GM19240 (cell line): Measurements from ENCODE around the gene DBI.

Experiments used
- DNase-seq: peaks from one replicate; pipeline ENCODE4 v3.0.0; 2011; ENCODE audit warnings: low spot score; ENCODE audit not compliant: insufficient read length

DBI gene

GRCh38 chr2:119366649-119367471 lies at the start of gene DBI, which contains the start of gene C2orf76:
Gene DBI (plus strand): TSS chr2:119366977. CDS start chr2:119367052, 75 bp downstream.
Gene C2orf76 (minus strand): TSS chr2:119366834. CDS start chr2:119339959, 26,875 bp downstream.
- peak; percentile 80 for DNase-seq

- DNase-seq, result no peak
Measured at GRCh38 chr2:119317554-119317953, 49.2 kb upstream of the DBI start.

GRCh38 chr2:119319593-119319992 lies 47.2 kb upstream of the DBI start:
- no peak for DNase-seq

GRCh38 chr2:119323459-119323858 lies 43.3 kb upstream of the DBI start:
- no peak for DNase-seq

- DNase-seq, result no peak
Measured at GRCh38 chr2:119324685-119325270, 42.0 kb upstream of the DBI start.

GRCh38 chr2:119326938-119327337 lies 39.8 kb upstream of the DBI start:
- DNase-seq, result no peak

GRCh38 chr2:119327431-119327830 lies 39.3 kb upstream of the DBI start:
- no peak for DNase-seq

- DNase-seq, result no peak
Measured at GRCh38 chr2:119332953-119333352, 33.8 kb upstream of the DBI start.

- DNase-seq, result no peak
Measured at GRCh38 chr2:119333360-119333759, 33.4 kb upstream of the DBI start.

- no peak for DNase-seq
Measured at GRCh38 chr2:119333833-119334232, 32.9 kb upstream of the DBI start.

GRCh38 chr2:119337749-119338148 lies 29.0 kb upstream of the DBI start:
- DNase-seq, result no peak

GRCh38 chr2:119338272-119338671 lies 28.5 kb upstream of the DBI start:
- DNase-seq, result no peak

GRCh38 chr2:119338826-119339561 lies 27.8 kb upstream of the DBI start:
- peak; percentile 43 for DNase-seq

- DNase-seq, result no peak
Measured at GRCh38 chr2:119339562-119339923, 27.2 kb upstream of the DBI start.

GRCh38 chr2:119341684-119342083 lies 25.1 kb upstream of the DBI start:
- DNase-seq, result no peak

GRCh38 chr2:119349289-119349688 lies 17.5 kb upstream of the DBI start:
- no peak for DNase-seq

- DNase-seq, result no peak
Measured at GRCh38 chr2:119350311-119350998, 16.3 kb upstream of the DBI start.

- DNase-seq, result peak; percentile 13
Measured at GRCh38 chr2:119352357-119352756, 14.4 kb upstream of the DBI start.

GRCh38 chr2:119354860-119355259 lies 11.9 kb upstream of the DBI start:
- DNase-seq, result no peak

GRCh38 chr2:119359774-119360173 lies 7.0 kb upstream of the DBI start:
- DNase-seq, result no peak

GRCh38 chr2:119360423-119360966 lies 6.3 kb upstream of the DBI start:
- DNase-seq, result no peak
